ENCODE data around the gene CFAP99.

Gene CFAP99

DNA sequence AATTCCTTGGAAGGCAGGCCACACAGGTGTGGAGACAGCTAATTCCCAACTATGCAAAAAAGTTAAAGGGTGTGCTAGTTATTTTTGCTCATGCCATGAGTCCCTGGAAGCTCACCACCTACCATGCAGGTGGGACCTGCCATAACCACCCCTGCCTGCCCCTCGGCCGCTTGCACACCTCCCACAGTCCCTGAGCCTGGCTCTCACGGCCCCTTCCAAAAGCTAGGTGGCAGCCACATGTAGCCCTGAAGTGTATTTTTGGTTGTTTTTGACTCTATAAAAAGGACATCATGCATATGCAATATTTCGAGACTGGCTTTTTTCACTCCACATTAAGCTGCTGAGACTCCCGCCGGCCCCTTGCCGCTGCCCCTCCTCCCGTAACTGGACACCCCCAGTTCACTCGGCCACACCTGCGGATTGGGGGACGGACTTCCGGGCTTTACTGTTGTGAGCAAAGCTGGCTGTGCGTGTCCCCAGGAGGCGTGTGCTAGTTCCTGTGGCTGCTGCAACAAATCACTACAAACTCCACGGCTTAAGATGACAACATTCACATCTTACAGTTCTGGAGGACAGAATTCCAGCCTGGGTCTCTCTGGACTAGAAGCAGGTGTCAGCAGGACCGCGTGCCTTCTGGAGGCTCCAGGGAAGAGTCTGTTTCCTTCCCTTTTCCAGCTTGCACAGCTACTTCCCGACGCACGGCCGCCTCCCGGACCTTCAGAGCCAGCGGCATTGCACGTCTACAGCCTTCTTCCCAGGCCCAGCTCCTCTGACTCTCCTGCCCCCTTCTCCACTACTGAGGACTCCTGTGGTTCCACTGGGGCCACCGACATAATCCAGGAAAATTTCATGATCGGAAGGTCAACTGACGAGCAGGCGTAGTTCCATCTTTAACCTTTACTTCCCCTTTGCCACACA is 25.1 kb upstream of the CFAP99 start:
- no peak for DNase-seq

DNA sequence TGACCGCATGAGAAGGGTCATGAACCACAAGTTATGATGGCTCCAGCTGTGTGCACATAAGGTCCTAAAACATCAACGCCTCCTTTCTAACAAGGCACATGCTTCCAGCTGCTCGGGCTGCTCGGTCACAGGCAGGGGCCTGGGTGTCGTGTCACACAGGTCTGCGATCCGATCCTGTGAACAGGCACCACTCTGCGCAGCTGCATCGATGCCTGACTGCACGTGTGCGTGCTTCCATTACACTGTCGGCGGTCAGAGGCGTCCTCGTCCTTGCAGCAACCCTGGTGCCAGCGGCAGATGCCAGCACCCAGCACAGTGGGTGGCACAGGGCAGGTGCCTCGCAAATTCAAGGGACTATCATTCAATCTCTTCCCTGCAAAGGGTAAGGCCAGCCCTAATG is 24.2 kb upstream of the CFAP99 start:
- no peak for DNase-seq

DNA sequence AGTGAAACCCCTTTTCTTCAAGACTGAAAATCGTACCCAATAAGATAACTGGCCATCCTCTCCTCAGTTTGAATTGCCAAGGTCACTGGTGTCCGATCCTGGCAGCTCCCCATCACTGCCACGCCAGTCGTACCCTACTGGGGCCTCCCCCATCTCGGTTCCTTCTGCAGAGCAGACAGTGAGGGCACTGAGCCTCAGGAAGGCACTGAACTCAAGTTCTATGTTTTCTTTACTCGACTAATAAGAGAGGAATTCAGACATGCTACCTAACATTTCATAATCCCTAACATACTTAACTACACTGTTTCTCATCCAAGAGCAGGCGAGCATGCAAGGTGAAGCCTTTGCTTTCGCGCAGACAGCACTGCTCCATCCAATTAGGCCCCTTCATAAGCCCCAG is 23.7 kb upstream of the CFAP99 start:
- no peak for DNase-seq

DNA sequence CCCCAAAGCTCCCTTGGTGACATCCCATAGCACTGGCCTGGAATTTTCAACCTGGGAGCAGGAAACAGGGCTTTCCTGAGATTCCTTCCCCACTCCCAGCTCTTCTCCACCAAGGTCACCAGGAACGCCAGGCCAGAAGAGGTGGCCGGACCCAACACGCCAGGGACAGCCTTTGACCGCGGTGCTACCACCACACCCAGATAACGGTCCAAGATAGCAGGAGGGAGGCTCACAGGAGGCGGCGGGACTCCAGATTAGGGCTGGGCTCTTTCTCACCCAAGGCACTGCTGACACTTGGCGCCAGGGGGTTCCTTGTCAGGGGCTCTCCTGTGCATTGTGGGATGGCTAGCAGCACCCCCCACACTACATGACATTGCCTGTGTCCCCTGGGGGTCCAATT is 23.2 kb upstream of the CFAP99 start:
- DNase-seq = no peak

DNA sequence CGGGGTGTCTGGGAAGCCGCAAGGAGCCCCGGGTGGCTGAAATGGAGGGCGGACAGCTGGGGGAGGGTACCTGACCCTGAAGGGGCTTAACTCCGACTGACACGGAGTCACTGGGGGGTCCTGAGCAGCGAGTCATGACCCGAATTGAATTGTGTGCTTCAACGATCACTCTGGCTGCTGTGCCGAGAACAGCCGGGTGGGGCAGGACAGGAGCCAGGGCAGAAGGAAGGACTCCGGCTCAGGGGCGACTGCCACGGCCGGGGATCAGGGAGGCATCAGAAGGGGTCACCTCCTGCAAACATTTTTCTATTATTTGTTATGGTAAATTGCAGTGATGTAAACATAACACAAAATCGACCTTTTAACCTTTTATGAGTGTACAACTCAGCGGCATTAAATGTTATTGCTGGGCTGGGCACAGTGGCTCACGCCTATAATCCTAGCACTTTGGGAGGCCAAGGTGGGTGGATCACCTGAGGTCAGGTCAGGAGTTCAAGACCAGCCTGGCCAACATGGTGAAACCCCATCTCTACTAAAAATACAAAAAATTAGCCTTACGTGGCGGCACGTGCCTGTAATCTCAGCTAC is 21.9 kb upstream of the CFAP99 start:
- DNase-seq = no peak

DNA sequence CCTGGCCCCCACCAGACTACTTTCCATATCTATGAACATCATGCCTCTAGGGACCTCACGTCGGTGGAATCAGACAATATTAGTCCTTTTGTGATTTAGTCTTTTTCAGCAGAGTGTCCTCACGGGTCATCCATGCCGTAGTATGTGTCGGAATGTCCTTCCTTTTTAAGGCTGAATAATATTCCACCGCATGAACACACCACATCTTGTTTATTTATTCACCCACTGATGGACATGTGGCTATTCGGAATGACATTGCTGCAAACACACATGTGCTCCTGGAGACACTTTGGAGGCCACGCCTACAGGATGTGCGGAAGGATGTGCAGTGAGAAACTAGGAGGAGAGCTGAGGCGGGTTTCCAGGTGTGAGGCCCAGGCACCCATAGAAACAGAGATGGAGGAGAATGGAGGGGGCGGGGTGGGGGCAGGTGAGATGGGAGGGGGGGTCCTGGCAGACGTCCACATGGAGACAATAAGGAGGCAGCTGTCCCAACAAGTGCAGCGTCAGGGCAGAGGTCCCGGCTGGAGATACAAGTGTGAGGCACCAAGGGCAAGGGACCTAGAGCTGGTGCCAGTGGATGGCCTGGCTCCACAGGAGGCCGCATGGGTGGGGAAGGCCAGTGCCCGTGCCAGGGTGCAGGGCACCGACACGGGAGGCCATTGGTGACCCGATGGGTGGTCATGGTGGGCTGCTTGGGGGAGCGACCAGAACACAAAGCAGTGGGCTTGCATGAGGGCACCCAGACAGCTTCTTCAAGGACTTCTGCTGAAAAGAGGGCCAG is 21.0 kb upstream of the CFAP99 start:
- DNase-seq = no peak

DNA sequence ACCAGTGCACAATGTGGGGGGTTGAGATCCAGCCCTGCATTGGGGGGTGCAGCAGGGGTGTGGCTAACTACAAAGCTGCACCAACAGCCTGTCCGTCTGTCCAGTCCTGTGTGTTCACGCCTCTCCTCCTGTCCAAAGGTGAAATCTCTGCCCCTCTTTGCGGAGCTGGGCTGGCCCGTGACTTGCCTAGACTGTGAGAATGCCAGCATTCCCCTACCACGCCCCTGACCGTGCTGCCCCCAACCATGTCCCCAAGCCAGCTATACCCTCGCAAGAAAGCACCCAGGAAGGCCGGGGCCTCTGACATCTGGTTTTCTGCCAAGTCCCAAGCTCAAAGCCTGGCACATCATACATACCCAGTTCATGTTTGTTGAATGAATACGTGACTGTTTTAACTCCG is 19.5 kb upstream of the CFAP99 start:
- no peak for DNase-seq

DNA sequence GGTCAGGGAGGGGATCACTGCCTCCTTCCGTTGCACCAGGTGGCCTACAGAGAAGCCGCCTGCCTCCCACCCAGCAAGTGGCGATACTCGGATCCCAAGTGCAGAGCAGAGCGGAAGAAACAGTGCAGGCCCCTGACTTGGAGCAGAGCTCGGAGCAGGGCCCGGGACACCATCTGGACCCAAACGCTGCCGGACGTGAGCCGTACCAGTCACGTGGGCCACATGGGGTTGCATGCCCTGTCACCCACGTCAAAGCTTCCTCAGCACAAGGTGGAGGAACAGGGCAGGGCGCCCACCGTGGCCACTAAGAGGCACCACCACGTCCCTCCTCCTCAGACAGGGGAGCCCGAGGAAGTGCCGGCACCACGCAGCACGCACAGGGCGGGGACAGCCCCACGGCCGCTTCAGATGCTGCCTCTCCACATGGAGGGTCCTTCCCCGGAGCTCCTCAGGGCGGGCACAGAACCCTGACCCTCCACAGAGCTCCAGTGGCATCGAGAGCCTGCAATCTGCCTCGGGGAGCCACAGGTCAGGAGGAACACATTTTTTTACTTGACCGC is 19.0 kb upstream of the CFAP99 start:
- no peak for DNase-seq

DNA sequence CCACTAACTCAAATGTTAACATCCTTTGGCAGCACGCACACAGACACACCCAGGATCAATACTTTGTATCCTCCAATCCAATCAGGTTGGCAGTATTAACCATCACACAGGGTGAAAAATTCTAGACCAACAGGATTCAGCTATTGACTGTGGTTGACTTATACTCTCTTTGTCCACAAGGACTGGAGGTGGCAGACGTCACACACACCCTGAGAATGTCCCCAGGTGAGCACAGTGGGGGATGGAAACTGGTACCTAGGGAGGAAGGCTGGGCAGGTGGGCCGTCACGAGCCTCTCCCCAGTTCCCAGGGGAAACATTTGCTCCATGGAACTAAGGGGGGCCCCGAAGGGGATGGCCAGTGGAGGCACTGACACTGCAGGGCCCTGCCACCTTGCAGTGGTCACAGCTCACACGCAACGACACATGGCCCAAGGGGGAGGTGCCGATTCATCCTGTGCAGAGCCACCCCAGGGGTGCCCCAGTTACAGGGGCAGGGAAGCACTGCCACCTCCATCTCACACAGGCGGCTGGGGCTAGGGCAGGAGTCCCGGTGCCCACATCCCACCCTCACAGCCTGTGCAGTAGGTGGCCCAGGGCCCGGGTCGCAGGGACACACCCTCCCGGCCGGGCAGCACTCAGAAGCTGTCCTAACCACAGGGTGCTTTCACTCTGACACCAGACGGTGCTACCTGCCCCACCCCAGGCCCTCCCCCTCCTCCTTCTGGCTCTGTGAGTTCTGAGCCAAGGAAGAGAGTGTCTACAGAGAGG is 17.7 kb upstream of the CFAP99 start:
- no peak for DNase-seq

DNA sequence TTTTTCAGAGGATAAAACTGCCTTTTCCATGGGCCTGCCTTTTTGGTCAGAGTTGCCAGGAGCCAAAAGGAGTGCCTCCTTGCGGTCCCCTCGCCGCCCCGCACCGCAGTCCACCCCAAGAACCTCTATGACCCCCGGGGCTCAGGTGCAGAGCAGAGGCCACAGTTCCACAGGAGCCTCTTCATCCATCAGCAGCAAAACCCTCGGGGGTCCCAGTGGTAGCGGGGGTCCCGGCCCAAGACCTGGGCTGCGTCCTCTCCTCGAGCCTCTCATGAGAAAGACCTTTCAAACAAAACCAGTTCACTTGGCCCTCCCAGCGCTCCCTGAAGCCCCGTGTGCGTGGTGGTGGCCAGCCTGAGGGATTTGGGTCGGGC is 17.2 kb upstream of the CFAP99 start:
- no peak for DNase-seq

DNA sequence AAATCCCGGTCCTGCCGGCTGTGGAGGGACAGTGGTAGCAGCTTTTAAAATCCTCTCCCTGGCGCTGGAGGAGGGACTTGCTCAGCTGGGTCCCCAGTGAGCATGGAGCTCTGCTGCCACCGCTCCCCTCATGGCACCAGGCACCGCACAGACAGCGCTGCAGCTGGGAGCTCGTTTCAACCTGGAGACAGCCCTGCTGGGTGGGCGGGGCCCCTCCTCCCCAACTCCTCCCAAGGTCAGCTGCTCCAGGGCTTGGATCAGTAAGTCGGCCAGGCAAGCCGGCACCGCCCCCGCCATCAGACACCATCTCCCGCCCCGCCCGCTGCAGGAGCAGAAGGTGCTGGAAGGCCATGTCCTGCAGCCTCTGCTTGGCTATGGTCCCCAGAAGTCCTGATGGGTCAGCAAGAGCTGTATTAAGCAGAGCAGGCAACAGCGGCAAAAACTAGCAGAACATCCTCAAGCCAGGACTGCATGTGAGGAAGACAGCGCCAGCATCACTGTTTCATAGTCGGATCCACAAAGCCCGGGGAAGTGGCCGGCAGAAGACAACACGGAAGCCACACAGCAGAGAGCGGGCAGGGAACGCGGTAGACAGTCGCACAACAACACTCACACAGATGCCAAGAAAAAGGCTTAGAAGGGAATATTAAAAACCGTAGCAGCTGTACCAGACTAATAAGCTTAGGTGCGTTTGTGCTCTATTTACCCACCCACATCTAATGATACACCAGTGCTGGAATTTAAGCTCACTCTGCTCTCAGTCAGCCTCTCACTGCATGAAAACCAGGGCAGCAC is 16.5 kb upstream of the CFAP99 start:
- no peak for DNase-seq

DNA sequence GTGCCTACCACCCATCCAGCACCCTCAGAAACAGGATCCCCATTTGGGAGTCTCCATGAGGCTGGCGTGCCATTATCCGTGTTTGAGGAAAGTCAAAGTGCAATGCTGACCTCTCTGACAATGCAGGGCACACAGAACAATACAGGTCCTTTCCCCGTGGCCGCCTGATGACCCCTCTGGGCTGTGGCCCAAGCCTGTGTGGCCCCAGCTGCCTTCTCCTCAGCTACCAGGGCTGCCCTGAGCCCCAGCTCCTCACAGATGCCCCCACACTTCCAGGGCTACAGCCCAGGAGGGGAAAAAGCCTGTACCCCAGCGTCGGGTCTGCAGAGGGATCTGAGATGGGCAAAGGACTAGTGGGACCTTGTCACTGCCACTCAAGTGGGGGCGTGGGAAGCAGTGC is 15.8 kb upstream of the CFAP99 start:
- no peak for DNase-seq

DNA sequence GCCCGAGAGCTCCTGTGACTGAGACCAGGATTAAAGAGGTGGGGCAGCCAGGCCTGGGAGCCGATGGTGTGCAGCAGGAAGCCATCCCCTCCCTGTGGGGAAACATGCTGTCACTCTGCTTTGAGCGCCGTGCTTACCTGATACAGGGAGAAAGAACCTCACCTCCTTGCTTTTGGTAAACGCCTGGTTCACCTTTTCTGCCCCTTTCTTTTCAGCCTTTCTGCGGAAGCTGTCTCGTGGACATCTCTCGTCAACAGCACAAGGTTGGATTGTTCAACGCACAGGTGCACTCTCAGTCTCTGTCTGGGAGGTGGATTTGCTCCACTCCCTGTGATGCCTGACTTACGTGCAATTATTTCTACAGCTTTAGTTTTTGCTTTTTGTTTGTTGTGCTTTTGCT is 12.3 kb upstream of the CFAP99 start:
- DNase-seq = no peak

DNA sequence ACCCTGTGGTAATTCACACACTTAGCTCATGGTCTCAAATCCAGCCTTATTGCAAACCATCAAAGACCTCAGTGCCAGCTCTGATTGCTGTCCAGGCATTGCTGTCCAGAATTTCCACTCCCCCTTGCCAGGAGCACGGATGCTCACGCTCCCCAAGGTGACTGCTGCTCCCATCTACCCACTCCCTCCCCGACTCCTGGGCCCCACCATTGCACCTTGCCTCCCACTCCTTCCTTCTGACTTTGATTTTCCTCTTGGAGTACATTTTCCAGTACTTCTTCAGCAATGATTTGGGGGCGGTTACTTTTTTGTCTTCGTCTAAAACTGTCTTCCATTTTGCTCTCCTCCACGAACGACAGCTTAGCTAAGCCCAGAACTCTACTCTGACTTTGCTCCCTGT is 11.8 kb upstream of the CFAP99 start:
- no peak for DNase-seq

DNA sequence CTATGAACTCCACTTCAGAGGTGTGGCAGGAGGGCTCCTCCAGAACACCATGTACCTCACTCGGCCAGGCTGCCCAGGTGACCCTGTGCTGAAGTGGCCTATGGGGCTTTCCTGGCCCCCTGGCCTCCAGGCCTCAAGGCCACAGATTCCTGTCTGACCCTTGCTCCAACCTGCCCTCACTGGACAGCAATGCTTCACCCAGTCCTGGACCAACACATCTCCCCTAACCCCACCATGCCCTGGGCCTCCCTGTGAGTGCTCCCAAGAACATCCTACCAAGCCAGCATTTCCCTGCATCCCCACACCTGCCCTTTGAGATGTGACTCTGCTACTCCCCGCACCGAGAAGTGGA is 10.8 kb upstream of the CFAP99 start:
- DNase-seq = no peak

DNA sequence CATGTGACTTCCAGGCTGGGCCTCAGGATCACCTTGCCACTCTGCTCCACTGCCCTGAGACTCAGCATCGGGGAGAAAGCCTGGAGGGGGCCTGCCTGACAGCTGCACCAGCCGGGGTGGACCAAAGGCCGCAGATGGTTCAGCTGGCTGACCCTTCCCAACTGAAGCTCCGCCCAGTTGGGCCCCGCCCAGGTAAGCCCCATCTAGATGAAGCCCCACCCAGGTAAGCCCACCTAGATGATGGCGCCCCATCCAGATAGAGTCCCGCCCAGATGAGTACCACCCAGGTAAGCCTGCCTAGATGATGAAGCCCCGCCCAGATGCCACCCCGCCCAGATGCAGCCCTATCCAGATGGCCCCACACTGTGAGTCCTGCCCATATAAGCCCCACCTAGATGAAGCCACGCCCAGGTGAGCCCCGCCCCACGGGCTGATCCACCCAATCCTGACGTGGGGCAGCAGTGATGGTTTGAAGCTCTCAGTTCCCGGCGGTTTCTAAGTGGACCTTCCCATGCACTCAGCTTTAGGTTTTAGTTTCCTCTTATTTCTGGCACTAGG is 10.3 kb upstream of the CFAP99 start:
- no peak for DNase-seq

DNA sequence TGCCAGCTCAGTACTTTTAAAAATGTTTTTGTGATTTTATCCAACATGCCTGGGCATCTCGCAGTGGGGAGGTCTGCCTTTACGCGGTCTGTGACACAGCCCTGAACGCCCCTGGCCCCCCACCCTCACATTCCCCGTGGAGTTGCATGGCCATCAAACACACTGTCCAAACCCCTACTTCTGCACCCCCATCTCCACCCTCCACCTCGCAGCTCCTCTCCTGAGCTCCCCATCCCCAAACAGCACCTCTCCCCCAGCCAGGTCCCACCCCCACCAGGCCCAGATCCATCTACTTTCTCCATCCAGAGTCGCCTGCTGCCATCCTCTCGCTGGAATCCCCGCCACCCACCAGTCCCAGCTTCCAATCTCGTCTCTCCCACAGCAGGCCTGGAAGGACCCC is 9.8 kb upstream of the CFAP99 start:
- DNase-seq = no peak

DNA sequence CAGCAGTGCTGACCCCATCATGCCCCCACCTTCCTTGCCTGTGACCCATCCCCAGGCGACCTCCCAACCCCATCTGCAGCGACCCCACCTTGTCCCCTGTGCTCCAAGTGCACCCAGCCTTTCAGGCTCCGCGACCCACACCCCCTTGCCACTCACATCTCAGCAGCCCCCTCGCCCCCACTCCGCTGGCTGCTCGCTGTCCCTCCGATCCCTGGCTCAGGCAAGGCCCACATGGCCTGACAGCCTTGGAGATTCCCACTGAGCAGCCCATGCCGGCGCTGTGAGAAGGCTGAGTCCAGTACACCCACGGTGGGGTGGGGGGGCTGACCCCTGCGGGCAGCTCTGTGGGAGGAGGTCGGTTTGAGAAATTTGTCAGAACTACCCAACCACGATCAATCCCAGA is 9.4 kb upstream of the CFAP99 start:
- DNase-seq = no peak

DNA sequence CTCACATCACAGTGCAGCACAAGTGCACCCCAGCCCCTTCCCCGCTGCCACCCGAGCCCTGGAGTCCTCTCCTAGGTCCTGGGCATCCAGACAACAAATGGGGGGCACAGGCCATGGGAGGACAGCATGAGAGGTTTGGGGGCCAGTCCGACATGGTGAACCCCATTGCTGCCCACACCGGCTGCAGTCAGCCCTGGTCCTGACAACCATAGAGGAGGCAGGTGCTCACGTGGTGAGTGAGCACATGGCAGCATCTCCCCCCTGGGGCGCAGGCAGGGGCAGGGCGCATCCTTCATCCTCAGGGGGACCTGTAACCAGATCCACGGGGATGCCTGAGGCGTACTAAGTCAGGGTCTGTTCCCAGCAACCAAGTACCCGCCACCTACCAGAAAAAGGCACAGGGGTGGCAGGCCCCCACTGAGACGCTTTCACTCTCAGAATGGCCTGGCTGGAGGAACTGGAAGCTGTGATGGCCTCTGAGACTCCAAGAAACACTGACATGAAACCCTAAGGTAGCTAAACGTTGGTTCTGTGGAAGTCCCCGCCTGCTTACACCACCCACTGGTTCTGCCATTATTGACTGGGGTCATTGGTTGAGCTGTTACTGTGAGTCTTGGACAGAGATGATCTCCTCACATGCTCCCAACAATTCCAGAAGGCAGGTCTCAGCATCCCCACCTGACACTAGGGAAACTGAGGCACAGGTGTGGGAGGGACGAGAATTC is 6.8 kb upstream of the CFAP99 start:
- DNase-seq = no peak

DNA sequence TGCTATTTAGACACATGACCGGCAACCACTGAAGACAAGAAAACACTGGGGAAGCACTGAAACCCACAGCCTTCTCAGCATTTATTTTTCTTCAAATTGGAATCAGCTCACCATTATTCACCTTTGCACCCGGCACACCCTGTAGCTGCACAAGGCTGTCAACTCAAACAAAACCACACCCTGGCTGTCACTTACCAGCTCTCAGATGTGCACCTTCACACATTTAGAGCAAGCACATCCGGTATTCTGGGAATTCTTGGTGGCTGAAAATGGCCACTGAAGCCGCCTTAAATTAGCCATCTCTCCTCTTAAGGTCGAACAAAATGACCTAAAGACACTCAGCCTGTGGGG is 6.2 kb upstream of the CFAP99 start:
- no peak for DNase-seq
